Astrocyte (in vitro differentiated cells and primary cell): Measurements from ENCODE around the gene GGACT. TPM values are rescaled to one million over a fixed set of nuclear protein-coding genes. Genes with fewer than 3 reads are reported as not detected.

Source experiments
- DNase-seq: peaks from one replicate; pipeline ENCODE4 v3.0.0-alpha.2; 2010; ENCODE audit warnings: low read depth
- FAIRE-seq: peaks from 2 replicates; lab custom pipeline; 2011; peaks lifted over from hg19 to GRCh38; lab: Jason Lieb, UNC
- H2AFZ ChIP-seq: 2 replicates; pipeline ENCODE4 v1.6.0; 2012; ENCODE audit warnings: low read depth, low read length, inconsistent platforms
- H3K27ac ChIP-seq: 2 replicates; pipeline ENCODE4 v1.5.1; 2011; ENCODE audit warnings: low read depth, low read length, inconsistent platforms
- H3K27me3 ChIP-seq: 2 replicates; pipeline ENCODE4 v1.6.0; 2011; ENCODE audit warnings: low read length, inconsistent platforms; ENCODE audit not compliant: insufficient read depth
- H3K36me3 ChIP-seq: 2 replicates; pipeline ENCODE4 v1.5.1; 2011; ENCODE audit warnings: low read length, inconsistent platforms; ENCODE audit not compliant: insufficient read depth
- H3K4me1 ChIP-seq: 2 replicates; pipeline ENCODE4 v1.5.1; 2011; ENCODE audit warnings: low read length, inconsistent platforms; ENCODE audit not compliant: insufficient read depth
- H3K4me2 ChIP-seq: 2 replicates; pipeline ENCODE4 v1.6.0; 2012; ENCODE audit warnings: low read length, inconsistent platforms
- H3K4me3 ChIP-seq: 2 replicates; pipeline ENCODE4 v1.5.1; 2011; ENCODE audit warnings: low read depth, mild to moderate bottlenecking, low read length, inconsistent platforms; ENCODE audit not compliant: insufficient read depth
- H3K79me2 ChIP-seq: 2 replicates; pipeline ENCODE4 v1.6.0; 2012; ENCODE audit warnings: mild to moderate bottlenecking, low read length, inconsistent platforms; ENCODE audit not compliant: insufficient read depth
- H3K9ac ChIP-seq: 2 replicates; pipeline ENCODE4 v1.6.0; 2012; ENCODE audit warnings: mild to moderate bottlenecking, low read length, inconsistent platforms
- H3K9me3 ChIP-seq: 2 replicates; pipeline ENCODE4 v1.5.1; 2012; ENCODE audit warnings: low read depth, mild to moderate bottlenecking, low read length, inconsistent platforms; ENCODE audit not compliant: insufficient read depth
- H4K20me1 ChIP-seq: 2 replicates; pipeline ENCODE4 v1.6.0; 2012; ENCODE audit warnings: low read length, inconsistent platforms; ENCODE audit not compliant: insufficient read depth
- H3K27ac Mint-ChIP-seq: one replicate; pipeline ENCODE4 v1.8.0; 2021; ENCODE audit warnings: mild to moderate bottlenecking, mixed read lengths; ENCODE audit not compliant: unreplicated experiment
- H3K27me3 Mint-ChIP-seq: one replicate; pipeline ENCODE4 v1.8.0; 2021; ENCODE audit warnings: low read depth, mixed read lengths; ENCODE audit not compliant: unreplicated experiment
- H3K36me3 Mint-ChIP-seq: one replicate; pipeline ENCODE4 v1.8.0; 2021; ENCODE audit warnings: low read depth, mixed read lengths; ENCODE audit not compliant: unreplicated experiment
- H3K4me1 Mint-ChIP-seq: one replicate; pipeline ENCODE4 v1.8.0; 2021; ENCODE audit warnings: low read depth, mixed read lengths; ENCODE audit not compliant: unreplicated experiment
- H3K4me3 Mint-ChIP-seq: one replicate; pipeline ENCODE4 v1.8.0; 2021; ENCODE audit warnings: mild to moderate bottlenecking, moderate library complexity, mixed read lengths; ENCODE audit not compliant: unreplicated experiment
- H3K9me3 Mint-ChIP-seq: one replicate; pipeline ENCODE4 v1.8.0; 2021; ENCODE audit warnings: mild to moderate bottlenecking, mixed read lengths; ENCODE audit not compliant: unreplicated experiment
- EZH2 ChIP-seq: IDR thresholded peaks from 2 replicates; pipeline ENCODE4 v1.6.1; 2012; ENCODE audit warnings: mild to moderate bottlenecking, low read length, inconsistent platforms; ENCODE audit not compliant: insufficient read depth
- total RNA-seq: library from RNA; stranded (reverse); gene quantifications from 2 replicates; pipeline ENCODE4 v1.2.1, GENCODE V29; 2021
- TF ChIP-seq, protein P1 (sequence below): IDR thresholded peaks from 2 replicates; pipeline ENCODE4 v1.5.1; 2011; ENCODE audit warnings: low read depth, mild to moderate bottlenecking, inconsistent platforms, low read length, moderate library complexity; ENCODE audit not compliant: insufficient read depth

The GGACT gene
- total RNA-seq, 1 donor from 2014 or later = 7.7 TPM

GRCh38 chr13:100546713-100547405, 41.7 kb downstream of the GGACT start:
- Histone ChIP-seq H3K4me1 (peaks cover 8% of the 10 kb centered on the region), H3K27me3 (no peaks in the 10 kb centered on the region), H3K9me3 (no peaks in the 10 kb centered on the region), H3K4me3 (no peak overlapping the region), H3K27ac (no peak overlapping the region), H3K79me2 (no peaks in the 10 kb centered on the region), H4K20me1 (peaks cover 3% of the 10 kb centered on the region), H3K4me2 (no peak overlapping the region), H3K9ac (no peak overlapping the region), H2AFZ (no peak overlapping the region), H3K36me3 (no peaks in the 10 kb centered on the region)
- Mint-ChIP-seq H3K4me1 (no peaks in the 10 kb centered on the region), H3K9me3 (no peaks in the 10 kb centered on the region), H3K36me3 (no peaks in the 10 kb centered on the region), H3K4me3 (no peak overlapping the region), H3K27ac (no peak overlapping the region), H3K27me3 (no peaks in the 10 kb centered on the region)
- TF ChIP-seq, protein P1, sequence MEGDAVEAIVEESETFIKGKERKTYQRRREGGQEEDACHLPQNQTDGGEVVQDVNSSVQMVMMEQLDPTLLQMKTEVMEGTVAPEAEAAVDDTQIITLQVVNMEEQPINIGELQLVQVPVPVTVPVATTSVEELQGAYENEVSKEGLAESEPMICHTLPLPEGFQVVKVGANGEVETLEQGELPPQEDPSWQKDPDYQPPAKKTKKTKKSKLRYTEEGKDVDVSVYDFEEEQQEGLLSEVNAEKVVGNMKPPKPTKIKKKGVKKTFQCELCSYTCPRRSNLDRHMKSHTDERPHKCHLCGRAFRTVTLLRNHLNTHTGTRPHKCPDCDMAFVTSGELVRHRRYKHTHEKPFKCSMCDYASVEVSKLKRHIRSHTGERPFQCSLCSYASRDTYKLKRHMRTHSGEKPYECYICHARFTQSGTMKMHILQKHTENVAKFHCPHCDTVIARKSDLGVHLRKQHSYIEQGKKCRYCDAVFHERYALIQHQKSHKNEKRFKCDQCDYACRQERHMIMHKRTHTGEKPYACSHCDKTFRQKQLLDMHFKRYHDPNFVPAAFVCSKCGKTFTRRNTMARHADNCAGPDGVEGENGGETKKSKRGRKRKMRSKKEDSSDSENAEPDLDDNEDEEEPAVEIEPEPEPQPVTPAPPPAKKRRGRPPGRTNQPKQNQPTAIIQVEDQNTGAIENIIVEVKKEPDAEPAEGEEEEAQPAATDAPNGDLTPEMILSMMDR = no peak
- no peak for TF ChIP-seq EZH2
- no peak for DNase-seq
- FAIRE-seq = no peak

- peaks cover 3% of the 10 kb centered on the region for H4K20me1 ChIP-seq
- DNase-seq = no peak
- H3K27ac Mint-ChIP-seq = no peak overlapping the region
Observed at GRCh38 chr13:100545684-100546061, 42.9 kb downstream of the GGACT start.

More at GRCh38 chr13:100545684-100546061, 42.9 kb downstream of the GGACT start:
- Histone ChIP-seq H3K4me3 (no peak overlapping the region), H3K9me3 (no peaks in the 10 kb centered on the region), H3K27ac (no peak overlapping the region), H2AFZ (no peak overlapping the region), H3K27me3 (no peaks in the 10 kb centered on the region), H3K79me2 (no peaks in the 10 kb centered on the region), H3K9ac (no peak overlapping the region), H3K4me2 (no peak overlapping the region), H3K4me1 (peaks cover 8% of the 10 kb centered on the region), H3K36me3 (no peaks in the 10 kb centered on the region)
- Mint-ChIP-seq H3K36me3 (no peaks in the 10 kb centered on the region), H3K4me3 (no peak overlapping the region), H3K9me3 (no peaks in the 10 kb centered on the region), H3K4me1 (no peaks in the 10 kb centered on the region), H3K27me3 (no peaks in the 10 kb centered on the region)
- FAIRE-seq = no peak
- TF ChIP-seq, protein P1 = no peak
- no peak for TF ChIP-seq EZH2
